Liver (tissue), 3 donors: ENCODE measurements around the gene DLL1.

ENCODE experiments used
- GABPA ChIP-seq, 2 donors: IDR thresholded peaks in 1 of 2; conservative IDR thresholded peaks in 1 of 2; 2 replicates each; pipeline ENCODE4 v1.6.1; 2016; ENCODE audit warnings: antibody characterized with exemption in 2 of 2, mild to moderate bottlenecking in 1 of 2, moderate library complexity in 1 of 2
- SP1 ChIP-seq: IDR thresholded peaks from 2 replicates; pipeline ENCODE4 v1.6.1; 2018; ENCODE audit warnings: antibody characterized with exemption, mild to moderate bottlenecking
- TF ChIP-seq, protein P1 (sequence below): IDR thresholded peaks from 2 replicates; pipeline ENCODE4 v1.6.1; 2016; ENCODE audit warnings: antibody characterized with exemption, mild to moderate bottlenecking
- TF ChIP-seq, protein P2 (sequence below): fragments of 150-350 bp; IDR thresholded peaks from 2 replicates; pipeline ENCODE4 v1.5.1; 2017; ENCODE audit warnings: improper control_type of control experiment, low read depth, low read length; ENCODE audit not compliant: missing input control
- TF ChIP-seq, protein P3 (sequence below): IDR thresholded peaks from 2 replicates; pipeline ENCODE4 v1.6.1; 2016; ENCODE audit warnings: antibody characterized with exemption
- donor health status: healthy.
- donor health status: healthy.

DNA sequence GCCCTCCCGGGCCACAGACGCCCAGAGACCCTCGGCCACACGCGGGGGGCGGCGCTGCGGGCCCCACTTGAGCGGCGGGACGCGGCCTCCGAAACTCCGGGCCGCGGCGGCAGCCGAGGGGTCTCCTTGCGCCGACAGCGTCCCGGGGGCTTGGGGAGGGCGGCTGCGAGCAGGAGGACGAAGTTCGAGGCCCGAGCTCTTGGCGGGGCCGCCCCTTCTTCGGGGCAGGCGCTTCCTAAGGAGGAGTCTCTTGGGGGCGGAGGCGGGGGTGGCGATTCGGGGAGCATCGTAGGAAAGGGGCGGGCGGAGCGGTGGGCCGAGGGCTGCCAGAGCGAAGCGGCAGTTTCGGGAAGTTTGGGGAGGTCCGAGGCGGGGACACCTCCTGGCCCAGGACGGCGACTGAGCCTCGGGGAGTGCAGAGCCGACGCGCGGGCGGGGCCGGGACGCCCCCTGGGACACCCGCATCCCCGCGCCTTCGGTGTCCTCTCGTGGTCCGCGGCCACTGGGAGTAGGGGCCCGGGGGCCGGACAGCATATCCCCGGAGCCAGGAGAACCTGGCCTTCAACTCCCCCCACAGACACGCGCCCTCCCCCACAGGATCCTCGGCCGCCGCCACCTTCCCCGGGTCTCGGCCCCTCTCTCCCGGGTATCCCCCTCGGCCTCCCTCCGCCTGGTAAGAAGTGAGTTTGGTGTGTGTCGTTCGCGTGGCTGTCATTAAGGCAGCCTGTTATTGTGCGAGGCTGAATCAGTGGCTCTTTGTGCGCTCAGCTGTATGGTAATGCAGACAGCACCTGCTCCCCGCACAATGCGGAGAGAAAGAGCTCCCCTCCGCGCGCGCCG is 613 bp upstream of the DLL1 start:
- TF ChIP-seq, protein P1, sequence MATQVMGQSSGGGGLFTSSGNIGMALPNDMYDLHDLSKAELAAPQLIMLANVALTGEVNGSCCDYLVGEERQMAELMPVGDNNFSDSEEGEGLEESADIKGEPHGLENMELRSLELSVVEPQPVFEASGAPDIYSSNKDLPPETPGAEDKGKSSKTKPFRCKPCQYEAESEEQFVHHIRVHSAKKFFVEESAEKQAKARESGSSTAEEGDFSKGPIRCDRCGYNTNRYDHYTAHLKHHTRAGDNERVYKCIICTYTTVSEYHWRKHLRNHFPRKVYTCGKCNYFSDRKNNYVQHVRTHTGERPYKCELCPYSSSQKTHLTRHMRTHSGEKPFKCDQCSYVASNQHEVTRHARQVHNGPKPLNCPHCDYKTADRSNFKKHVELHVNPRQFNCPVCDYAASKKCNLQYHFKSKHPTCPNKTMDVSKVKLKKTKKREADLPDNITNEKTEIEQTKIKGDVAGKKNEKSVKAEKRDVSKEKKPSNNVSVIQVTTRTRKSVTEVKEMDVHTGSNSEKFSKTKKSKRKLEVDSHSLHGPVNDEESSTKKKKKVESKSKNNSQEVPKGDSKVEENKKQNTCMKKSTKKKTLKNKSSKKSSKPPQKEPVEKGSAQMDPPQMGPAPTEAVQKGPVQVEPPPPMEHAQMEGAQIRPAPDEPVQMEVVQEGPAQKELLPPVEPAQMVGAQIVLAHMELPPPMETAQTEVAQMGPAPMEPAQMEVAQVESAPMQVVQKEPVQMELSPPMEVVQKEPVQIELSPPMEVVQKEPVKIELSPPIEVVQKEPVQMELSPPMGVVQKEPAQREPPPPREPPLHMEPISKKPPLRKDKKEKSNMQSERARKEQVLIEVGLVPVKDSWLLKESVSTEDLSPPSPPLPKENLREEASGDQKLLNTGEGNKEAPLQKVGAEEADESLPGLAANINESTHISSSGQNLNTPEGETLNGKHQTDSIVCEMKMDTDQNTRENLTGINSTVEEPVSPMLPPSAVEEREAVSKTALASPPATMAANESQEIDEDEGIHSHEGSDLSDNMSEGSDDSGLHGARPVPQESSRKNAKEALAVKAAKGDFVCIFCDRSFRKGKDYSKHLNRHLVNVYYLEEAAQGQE = no peak
- TF ChIP-seq SP1 (no peak), GABPA (IDR thresholded peaks at IDR 0.05 in 1 of 2, conservative IDR thresholded peaks at IDR 0.05 in 1 of 2) (no peak)
- TF ChIP-seq, protein P2, sequence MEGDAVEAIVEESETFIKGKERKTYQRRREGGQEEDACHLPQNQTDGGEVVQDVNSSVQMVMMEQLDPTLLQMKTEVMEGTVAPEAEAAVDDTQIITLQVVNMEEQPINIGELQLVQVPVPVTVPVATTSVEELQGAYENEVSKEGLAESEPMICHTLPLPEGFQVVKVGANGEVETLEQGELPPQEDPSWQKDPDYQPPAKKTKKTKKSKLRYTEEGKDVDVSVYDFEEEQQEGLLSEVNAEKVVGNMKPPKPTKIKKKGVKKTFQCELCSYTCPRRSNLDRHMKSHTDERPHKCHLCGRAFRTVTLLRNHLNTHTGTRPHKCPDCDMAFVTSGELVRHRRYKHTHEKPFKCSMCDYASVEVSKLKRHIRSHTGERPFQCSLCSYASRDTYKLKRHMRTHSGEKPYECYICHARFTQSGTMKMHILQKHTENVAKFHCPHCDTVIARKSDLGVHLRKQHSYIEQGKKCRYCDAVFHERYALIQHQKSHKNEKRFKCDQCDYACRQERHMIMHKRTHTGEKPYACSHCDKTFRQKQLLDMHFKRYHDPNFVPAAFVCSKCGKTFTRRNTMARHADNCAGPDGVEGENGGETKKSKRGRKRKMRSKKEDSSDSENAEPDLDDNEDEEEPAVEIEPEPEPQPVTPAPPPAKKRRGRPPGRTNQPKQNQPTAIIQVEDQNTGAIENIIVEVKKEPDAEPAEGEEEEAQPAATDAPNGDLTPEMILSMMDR = no peak
- TF ChIP-seq, protein P3, sequence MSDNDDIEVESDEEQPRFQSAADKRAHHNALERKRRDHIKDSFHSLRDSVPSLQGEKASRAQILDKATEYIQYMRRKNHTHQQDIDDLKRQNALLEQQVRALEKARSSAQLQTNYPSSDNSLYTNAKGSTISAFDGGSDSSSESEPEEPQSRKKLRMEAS = no peak
